Muscle of back (tissue), 11 donors: Measurements from ENCODE around the gene TSTD2. TPM values are rescaled to one million over a fixed set of nuclear protein-coding genes. Genes with fewer than 3 reads are reported as not detected.

ENCODE experiments used
- DNase-seq, 3 donors: peaks; one replicate each; pipeline versions ENCODE4 v3.0.0 to v3.0.0-alpha.2; 2013
- polyA plus RNA-seq, 10 donors: library from polyadenylated mRNA; unstranded; fragments of 120-200 nt; gene quantifications; one replicate each; pipeline ENCODE4 v1.2.1, GENCODE V29; 2013; ENCODE audit not compliant: insufficient read length in 10 of 10

Gene TSTD2
- polyA plus RNA-seq, 10 donors = 15.5 to 31.7 (median 25.3) TPM

DNA sequence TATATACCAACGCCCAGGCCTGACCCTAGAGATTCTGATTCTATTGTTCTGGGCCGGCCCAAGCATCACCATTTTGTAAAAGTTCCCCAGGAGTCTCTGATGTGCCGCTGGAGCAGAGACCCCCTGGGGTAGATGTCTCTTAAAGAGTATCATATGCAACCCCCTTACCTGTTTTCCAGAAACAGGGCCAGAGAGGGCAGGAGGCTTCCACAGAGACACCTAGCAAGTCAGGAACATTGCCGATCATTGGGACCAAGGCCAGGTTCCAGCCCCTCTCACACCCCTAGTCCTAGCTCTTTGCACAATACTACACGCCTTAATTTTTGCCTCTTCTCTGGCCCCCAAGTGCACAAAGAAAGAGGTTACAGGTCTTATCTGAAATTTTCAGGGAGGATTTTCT is 67.9 kb downstream of the TSTD2 start:
- no peak for DNase-seq

DNA sequence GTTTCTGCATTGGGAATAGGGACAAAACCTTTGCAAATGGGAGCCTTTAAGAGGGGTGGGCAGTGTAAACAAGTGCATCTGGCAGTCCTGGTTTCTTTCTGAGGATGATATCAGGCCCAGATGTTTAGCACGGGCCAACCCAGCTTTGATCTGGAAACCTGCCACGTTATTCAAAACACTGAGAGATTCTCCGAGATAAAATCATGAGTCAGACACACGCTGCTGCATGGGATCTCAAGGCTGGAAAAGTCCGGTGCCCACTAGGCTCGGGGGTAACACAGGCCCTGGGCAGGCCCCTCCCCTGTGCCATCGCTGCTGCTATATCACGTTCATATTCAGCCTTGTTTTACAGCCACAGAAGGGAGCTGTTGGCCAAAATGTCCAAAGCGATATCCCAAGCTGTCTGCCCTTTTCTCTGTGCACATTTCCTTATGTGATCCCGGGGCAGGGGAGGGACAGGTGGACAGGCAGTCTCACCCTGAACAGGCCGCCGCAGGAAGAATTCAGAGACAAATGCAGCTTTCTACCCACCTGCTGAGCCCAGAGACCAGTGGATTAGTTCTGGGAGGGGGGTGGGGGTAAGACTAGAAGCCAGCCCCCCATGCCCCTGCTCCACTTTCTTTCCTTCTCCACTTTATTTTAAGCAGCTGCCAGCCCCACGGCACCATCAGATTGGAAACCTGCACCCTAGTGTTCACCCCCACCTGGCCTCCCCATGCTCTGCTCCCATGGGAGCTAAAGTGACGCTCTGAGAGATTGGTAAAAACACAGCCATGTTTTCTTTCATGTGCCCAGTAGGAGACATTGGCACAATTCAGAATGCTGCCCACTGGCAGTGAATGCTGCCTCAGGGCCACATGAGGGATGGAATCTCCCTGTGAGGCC is 68.6 kb downstream of the TSTD2 start:
- DNase-seq = peak in 1 of 3 donors; percentile 40

DNA sequence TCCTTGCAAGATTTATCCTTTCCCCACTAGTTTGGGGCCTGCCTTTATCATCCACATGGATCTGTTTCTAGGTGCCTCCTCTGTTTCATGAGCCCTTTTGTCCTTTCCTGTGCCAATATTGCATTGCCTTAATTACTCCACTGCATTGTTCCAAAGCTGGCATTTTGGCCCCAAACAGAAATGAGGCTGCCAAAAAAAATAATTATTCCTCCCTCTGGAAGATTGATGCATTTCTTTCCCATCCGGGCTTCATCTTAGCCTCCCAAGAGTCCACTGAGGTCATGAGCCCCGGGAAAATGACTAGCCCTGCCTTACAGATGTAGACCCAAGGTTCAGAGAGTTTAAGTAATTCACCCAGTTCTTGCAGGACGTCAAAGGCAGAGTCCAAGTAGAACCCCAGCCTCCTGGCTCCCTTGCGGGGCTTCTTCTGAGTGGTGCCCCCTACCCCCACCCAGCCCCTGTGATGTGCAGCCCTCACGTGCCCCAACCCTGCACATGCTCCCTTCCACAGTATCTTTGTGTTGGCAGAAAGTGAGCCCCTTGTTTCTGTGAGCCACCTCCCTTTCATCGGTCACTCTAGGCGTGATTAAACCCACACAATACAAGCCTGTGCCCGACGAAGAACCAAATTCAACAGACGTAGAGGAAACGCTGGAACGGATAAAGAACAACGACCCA is 69.6 kb downstream of the TSTD2 start:
- no peak for DNase-seq

DNA sequence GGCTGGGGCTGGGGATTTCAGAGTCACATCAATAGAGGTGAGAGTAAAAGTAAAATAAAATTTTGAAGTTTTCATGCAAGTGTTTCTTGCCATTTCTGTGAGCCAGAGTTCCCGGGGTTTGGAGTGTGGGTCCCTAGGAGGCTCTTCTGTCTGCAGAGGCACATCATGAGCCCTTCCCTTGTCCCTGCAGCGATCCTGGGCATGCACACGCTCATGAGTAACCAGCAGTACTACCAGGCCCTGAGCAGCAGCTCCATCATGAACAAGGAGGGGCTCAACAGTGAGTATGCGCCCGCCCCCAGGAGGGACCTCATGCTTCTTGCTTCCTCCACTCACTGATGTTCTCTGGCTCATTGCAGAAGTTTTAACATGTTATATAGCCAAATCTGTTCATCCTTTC is 70.6 kb downstream of the TSTD2 start:
- DNase-seq = no peak

DNA sequence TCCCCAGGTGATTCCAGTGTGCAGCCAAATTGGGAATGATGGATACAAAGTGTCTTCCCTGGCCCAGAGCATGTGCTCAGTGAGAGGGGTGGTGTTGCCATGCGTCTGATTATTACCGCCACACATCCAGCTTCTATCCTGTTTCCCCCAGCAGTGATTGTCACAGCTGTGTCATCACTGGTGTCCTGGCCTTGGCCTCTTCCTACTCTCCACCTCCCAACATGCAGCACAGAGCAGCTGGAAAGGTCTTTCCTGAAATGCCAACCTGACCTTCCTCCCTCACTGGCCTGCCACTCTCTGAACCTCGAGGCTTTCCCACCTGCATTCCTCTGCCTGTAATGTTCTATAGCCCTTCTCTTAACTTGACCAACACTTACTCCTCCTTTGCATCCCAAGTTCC is 71.7 kb downstream of the TSTD2 start:
- DNase-seq = no peak

DNA sequence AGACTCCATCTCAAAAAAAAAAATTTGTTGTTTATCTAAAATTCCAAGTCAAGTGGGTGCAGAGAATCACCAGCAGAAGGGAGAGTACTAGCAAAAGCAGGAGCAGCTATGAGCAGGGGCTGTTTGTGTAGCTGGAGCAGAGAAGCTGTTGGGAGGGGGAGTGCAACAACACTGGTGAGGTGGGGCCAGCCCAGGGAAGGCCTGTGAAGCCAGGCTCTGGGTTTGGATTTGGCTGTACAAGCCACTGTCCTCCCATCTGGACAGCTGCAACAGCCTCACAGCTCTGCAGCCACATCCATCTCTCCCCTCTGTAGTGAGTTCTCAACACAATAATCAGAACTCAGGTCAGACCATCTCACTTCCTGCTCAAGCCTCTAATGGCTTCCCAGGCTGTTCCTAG is 72.3 kb downstream of the TSTD2 start:
- DNase-seq = no peak

DNA sequence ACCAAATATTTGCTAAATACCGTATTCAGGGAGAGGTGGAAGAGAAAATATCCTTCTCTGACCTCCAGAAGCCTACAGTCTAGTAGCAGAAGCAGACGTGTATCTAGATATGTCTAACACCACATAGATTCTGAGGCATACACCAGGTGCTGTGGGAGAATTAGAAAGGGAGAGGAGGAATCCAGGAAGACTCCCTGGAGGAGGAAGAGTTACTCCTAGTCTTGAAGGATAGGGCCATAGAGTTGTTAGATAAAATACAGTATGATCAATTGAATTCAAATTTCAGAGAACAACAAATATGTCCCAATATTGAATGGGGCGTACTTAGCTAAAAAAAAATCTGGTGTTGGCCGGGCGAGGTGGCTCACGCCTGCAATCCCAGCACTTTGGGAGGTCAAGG is 73.0 kb downstream of the TSTD2 start:
- DNase-seq = no peak

DNA sequence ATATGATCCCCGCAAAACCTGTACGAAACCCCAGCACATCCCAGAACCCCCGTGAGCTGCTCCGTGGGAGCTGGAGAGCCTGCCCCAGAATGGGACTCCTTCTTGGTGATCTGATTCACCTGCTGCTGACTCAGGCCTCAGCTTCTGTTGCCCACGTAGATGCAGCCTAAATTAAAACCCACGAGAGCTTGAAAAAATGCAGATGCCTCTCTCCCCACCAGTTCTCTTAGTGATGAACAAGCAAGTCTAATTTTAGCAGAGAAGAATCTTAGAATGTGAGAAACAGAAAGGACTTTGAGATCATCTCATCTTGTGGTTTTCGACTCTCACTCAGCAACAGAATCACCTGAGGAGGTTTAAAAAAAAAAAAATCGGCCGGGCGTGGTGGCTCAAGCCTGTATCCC is 74.1 kb downstream of the TSTD2 start:
- no peak for DNase-seq

DNA sequence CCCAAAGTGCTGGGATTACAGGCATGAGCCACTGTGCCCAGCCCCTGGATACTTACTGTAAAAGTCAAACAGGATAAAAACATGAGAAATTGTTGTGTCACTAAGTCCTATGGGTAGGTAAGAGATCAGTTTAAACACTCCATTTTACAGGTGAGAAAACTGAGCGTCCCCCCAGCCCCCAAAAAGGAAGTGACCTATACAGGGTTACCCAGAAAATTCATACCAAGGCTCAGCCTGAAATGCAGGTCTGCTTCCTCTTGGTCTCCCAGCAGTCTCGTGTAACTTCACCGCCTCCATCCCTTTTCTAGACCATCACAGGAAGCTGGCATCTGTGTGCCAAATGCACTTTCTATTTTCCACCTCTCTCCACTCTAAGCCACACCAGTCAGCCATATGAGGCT is 74.5 kb downstream of the TSTD2 start:
- DNase-seq = no peak

DNA sequence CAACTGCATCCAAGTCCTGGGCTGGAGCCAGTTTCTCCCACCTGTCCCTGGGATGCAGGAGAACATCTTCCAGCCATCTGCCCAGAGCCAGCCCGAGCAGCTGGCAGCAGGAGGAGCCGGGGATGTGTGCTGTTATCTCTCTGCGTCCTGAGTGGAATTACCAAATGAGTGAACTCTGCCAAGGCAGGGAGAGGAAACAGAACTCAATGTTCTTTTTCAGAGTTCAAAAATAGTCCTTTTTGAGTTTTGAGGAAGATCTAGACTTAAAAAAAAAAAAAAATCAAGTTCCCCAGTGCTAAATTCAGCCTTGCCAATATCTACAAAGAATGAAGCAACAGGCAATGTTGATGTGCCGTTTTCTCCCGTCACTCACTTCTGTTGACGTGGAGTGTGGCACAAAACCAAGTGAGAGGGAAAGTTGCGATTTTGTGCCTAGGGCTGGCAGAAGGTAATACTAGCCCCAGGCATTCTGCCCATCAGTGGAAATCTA is 75.5 kb downstream of the TSTD2 start:
- no peak for DNase-seq

DNA sequence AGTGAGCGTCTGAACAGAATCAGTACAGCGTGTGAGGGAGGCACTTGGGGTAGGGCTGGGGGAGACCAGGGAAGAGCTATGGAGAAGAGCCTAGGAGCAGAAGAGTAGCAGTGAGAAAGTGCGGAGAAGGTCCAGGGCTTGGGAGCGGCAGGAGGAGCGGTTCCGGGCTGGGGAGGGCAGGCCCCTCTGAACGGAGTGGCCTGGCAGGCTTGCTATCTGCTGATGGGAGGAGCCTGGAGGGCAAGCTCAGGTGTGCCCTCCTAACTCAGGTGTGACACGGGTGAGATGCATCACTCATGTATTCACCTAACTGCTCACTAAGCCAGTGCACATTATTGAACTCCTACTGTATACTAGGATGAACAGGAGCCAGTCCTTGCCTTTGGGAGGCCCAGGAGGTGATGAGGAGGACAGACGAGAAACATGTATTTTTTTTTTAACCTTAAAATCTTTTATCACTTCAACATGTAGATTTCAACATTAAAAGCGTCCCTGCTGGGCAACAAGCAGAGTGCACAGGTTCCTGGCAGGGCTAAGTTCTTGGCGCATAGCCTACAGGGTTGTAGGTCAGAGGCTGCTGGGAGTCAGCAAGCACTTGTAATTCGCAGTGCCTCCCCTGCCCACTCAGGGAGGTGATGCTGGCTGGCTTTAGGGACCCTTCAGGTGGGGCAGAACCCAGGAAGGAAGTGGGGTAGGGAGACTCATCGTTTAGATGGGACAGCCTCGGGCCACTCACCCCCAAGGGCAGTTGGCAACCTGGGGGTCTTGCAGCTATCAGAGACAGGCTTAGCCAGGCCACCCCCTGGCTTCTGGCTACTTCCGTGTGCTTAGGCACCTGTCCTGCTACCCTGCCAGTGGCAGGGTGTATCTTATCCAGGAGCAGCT is 76.2 kb downstream of the TSTD2 start:
- DNase-seq = no peak

DNA sequence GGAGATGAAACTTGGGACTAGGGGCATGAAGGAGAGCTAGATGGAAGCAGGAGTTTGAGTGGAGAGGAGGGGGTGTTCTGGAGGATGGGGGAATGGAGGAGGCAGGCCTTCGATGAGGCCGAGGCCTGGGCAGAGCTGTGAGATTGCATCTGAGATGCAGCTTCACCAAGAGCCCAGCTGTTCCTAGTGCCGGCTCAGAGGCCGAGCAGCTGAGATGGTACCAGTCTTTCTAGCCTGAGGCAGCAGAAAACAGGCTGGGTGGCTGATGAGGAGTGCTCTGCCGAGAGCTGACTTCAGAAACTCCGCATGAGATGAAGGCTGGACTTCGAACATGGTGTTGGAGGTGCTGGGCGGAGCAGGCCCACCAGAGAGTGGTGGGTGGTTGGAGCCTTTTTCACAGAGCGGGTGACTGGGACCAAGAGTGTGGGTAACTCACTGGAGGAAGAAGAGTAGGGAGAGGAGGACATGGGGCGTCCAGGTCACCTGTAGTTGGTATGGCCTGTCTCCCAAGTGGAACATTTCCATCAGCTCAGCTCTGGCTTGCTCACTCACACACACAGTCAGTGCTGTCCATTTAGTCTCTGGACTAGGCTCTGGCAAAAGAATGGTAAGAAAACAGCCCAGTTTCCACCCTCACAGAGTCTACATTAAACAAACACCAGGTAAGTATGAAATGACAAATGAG is 77.0 kb downstream of the TSTD2 start:
- DNase-seq = no peak

DNA sequence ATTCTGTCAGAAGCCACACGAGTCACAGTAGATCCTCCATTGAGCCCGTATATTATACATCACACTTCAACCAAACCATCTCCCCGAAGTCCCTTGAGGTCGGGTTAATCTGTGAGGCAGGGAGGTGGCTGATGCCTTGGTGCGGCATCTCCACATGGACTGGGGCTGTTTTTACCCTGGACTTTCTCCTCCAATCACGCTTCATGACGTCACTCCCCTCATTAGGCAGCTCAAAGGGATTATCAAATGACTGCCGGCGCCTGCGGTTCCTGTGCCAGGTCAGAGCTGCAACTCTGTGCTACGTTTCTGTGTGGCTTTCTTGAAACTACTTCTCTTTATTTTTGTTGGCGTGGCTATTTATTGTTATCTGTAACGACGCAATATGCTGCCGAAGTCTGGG is 78.0 kb downstream of the TSTD2 start:
- DNase-seq = no peak

DNA sequence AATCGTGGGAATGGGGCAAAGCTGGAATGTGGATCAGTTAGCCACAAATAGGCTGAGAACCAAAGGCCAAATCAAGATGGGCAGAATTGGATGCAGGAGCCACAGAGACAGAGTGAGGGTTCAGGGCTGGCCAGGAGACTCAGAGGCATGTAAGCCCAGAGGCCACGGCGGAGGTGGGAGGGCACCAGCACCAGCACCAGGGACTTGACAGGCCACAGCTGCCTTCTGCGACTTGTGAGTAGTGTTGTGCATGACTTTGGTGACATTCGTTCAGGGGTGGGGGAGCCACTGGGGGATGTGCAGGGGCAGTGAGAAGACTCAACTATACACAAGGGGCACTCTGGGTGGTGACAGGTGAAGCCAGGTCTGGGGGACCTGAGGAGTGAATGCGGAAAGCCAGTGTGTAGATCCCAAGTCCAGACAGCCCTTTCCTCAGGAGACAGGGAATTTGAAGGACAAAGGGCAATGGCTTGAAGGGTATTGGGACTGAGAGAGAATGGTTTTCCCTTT is 78.5 kb downstream of the TSTD2 start:
- DNase-seq = no peak

DNA sequence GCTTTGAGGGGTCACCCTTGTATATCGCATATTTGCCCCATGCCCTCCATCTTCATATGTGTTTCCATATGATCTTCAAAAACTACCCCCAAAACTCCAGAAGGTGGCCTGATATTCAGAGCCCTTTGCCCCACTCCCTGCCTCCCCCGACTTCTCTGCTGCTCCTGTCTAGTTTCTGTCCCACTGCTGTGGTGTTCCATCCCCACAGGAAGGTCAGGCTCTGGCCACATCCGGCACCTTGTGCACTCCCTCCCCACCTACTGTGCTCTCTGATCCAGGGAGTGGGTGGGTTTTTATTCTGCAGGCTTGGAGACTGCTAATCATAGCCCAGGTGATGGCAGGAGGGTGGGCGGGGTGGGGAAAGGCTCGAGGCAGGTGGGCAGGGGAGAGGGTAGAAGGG is 79.3 kb downstream of the TSTD2 start:
- no peak for DNase-seq

DNA sequence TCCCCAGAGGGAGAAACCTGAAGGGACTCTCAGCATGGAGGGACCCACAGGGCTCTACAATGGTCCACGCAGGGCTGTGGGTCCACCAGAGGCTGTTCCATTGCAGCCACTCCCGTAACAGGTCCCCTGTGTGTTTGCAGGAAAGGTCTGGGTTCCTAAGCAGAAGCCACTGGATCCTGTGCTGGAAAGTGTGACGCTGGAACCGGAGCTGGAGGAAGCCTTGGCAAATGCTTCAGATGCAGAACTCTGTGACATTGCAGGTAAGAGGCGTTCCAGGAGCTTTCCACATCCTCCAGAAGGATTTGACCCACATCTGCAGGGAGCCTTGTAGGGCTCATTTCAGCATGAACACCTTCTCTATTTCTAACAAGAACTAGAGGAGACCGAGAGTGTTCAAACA is 80.0 kb downstream of the TSTD2 start:
- no peak for DNase-seq

DNA sequence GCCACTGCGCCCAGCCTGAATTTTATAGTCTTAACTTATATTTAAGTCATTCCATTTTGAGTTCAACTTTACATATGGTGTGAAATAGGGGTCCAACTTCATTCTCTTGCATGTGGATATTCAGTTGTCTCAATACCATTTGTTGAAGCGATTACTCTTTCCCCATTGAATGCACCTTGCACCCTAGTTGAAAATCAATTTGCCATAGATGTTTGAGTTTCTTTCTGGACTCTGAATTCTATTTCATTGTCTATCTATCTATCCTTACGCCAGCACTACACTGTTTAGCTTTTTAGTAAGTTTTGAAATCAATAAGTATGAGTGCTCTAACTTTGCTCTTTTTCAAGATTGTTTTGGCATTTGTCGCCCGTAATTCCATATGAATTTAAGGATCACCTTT is 81.9 kb downstream of the TSTD2 start:
- DNase-seq = no peak

DNA sequence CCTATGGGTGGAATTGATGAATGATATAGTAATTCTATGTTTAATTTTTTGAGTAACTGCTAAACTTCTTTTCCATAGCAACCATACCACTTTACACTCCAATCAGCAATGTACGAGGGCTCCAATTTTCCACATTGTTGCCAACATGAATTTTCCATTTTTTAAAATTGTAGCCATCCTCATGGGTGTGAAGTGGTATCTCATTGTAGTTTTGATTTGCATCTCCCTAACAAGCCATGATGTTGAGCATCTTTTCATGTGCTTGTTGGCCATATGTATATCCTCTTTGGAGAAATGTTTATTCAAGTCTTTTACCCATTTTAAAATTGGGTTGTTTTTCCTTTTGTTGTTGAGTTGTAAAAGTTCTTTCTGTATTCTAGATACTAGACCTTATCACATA is 82.8 kb downstream of the TSTD2 start:
- DNase-seq = no peak
